Activated T-cell treated with anti-CD3 and anti-CD28 coated beads, Interleukin-2, amount 50 U/mL, for 48 hours (primary cell): Measurements from ENCODE around the gene FOXJ1.

Experiments used
- DNase-seq, 2 experiments: peaks; one replicate each; pipeline ENCODE4 v3.0.0-alpha.2; 2020

The FOXJ1 gene

DNA sequence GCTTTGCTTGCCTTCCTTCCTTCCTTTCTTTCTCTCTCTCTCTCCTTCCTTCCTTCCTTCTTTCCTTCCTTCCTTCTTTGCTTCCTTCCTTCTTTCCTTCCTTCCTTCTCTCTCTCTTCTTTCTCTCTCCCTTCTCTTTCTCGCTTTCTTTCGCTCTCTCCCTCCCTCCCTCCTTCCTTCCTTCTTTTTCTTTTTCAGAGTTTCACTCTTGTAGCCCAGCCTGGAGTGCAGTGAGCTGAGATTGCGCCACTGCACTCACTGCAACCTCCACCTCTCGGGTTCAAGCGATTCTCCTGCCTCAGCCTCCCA lies 17.9 kb downstream of the FOXJ1 start:
- no peak for DNase-seq

DNA sequence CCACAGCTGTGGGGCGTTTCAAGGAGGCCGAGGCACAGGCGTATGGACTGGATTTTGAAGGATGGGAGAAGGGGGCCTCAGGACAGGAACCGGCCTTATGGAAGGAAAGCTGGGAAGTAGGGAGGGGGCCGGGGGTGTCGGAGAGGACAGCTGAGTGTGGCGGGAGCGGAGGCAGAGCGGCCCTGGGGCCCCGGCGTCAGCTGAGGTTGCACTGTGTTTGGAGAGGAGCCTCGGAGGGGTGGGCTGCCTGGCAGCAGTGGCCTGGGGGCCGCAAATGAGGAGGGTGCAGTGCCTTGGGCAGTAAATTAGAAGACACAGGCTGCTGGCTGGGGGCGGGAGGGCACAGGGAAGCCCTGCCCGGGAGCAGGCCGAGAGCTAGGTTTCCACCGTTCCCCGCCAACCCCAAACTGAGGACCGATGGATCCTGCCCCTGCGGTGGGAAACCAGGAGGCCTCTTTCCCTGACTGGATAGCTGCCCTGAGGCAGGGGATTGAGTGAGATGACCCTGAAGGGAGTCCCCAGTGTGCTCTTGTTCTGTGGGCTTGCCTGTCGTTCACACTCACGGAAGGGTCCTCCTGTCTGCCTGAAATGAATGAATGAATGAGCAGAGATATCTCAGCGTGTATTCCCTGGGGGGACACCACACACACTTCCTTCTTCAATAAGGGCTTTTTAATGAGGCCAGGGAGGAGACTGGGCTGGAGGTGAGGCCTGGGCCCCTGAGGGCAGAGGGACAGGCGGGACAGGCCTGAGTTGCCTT lies 18.4 kb downstream of the FOXJ1 start:
- DNase-seq = no peak

DNA sequence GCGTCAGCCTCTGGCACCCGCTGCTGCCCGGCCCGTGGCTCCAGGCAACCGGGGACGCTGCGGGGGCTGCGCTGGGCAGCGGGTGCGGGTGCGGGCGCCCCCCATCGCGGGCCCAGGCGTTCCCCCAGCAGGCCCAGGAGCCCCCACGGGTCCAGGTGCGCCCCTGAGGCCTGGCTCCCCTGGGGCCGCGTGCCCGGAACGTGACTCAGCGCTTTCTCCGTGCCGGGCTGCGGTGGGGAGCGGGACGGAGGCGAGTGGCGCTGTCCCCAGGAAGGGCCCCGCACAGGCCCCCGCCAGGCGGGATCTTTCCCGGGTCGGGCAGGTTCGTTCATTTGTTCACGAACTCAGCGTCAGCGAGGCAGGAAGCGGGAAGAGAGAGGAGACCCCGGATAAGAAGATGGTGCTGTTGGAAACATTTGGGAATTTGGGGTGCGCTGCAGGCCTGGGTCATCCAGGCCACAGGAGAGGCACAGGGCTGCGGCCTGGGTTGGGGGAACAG lies 19.1 kb downstream of the FOXJ1 start:
- peak in 1 of 2 experiments; percentile 55 for DNase-seq

DNA sequence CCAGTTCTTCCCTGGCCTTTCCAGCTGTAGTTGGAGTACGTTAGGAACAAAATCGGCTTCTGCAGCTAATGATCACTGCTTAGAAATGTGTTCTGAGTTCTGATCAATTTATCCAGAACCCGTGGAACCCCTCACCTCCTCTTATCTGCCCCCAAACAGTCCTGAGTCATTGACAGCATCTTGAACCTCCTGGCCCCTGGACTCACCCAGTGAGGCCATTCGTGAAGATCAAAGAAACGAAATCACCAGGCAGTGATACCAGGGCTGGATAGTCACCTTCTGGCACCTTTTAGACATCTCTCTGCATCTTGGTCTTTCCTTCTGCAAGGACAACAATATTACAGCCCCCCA lies 20.4 kb downstream of the FOXJ1 start:
- DNase-seq = no peak

DNA sequence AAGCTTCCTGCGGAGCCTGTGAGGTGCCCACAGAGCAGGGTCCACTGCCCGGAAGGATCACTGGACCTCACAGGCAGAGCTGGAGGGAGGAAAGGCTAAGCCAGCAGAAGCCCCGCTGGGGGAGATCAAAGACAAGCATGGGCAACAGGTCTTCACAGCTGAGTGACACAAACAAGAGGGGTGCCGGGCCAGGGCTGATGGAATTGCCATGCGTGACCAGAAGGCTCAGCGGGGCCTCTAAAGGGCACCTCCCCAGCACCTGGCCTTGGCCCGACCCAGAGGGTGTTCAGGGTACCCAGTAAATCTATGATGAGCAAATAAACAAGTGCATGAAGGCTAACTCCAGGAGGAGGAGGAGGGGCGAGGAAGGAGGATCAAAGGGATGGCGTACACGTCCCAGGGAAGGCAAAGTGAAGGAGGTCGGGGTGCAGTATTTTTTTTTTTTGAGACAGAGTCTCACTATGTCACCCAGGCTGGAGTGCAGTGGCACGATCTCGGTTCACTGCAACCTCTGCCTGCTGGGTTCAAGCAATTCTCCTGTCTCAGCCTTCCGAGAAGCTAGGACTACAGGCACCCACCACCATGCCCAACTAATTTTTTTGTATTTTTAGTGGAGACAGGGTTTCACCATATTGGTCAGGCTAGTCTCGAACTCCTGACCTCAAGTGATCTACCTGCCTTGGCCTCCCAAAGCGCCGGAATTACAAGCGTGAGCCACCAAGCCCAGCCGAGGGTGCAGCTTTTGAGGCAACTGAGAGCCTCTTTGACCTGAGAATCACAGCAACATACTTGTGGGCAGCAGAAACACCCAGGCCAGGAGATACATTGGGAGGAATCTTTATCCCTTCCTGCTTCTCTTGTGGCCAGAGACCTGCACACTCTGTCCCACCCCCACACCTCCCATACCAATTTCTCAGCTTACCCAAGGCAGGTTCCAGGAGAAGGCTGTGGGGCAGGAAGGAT lies 21.4 kb downstream of the FOXJ1 start:
- DNase-seq = no peak

DNA sequence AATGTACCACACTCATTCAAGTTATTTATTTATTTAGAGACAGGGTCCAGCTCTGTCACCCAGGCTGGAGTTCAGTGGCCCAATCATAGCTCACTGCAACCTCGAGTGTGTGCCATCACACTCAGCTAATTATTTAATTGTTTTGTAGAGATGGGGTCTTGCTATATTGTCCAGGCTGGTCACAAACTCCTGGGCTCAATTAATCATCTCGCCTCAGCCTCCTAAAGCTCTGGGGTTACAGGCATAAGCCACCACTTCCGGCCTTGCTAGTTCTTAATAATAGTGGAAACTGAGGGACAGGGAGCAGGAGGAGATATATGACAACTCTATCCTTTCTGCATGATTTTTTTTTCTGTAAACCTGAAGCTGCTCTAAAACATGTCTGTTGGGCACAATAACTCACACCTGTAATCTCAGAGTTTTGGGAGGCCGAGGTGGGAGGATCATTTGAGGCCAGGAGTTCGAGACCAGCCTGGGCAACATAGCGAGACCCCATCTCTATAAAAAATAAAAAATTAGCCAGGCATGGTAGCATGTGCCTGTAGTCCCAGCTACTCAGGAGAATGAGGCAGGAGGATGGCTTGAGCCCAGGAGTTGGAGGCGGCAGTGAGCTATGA lies 25.8 kb downstream of the FOXJ1 start:
- DNase-seq = no peak

DNA sequence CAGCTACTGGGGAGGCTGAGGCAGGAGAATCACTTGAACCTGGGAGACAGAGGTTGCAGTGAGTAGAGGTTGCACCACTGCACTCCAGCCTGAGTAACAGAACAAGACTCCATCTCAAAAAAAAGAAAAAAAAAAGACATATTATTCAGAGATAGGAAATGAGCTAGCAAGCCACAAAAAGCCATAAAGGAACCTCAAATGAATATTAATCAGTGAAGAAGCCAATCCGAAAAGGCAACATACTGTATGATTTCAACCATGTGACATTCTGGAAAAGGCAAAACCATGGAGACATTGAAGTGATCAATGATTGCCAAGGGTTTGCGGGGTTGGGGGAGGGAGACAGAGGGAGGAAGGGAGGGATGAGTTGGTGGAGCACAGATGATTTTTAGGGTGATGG lies 29.1 kb downstream of the FOXJ1 start:
- DNase-seq = no peak

DNA sequence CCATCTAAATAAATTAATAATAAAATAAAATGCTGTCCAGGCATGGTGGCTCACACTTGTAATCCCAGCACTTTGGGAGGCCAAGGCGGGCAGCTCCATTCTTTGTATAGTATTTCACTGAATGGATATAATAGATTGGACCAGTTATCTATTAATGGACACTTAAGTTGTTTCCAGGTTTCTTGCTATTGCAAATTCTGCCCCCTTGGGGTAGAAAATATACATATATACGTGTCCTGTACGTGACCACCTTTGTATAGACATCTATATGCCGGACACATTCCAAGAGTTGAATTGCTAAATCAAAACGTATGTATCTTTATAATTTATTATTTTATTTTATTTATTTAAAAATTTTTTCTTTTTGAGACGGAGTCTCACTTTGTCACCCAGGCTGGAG lies 33.5 kb downstream of the FOXJ1 start:
- no peak for DNase-seq

DNA sequence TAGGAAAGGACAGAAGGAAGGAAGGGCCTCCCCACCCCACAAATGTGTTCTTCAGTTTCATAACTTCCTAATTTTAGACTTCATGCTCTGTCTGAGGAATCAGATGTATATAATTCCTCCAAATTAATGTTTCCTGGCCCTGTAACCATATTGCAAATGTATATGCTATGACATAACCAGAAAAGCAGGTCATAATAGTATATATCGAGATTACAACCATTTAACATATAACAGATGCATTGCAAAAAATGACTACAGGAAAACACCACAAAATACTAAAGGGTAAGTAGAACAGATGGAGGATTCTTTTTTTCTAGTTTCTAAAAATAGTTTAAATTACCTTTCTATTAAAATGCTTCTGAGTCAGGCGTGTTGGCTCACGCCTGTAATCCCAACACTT lies 34.3 kb downstream of the FOXJ1 start:
- no peak for DNase-seq

DNA sequence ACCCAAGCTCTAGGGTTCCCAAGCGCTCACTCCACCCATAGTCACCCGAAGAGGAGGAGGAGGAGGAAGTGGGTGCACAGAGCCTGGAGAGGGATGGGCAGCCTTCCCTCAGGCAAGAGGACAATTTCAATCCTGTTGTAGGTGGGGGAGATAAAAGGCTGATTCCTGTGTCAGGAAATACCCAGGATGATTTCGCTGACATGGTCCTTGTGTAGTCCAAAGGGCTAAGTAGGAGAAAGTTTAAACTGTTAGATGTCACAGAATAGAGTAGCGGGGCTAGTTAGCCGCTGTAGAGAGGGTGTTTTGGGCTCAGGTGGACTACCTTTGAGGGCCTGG lies 36.2 kb downstream of the FOXJ1 start:
- DNase-seq = no peak

DNA sequence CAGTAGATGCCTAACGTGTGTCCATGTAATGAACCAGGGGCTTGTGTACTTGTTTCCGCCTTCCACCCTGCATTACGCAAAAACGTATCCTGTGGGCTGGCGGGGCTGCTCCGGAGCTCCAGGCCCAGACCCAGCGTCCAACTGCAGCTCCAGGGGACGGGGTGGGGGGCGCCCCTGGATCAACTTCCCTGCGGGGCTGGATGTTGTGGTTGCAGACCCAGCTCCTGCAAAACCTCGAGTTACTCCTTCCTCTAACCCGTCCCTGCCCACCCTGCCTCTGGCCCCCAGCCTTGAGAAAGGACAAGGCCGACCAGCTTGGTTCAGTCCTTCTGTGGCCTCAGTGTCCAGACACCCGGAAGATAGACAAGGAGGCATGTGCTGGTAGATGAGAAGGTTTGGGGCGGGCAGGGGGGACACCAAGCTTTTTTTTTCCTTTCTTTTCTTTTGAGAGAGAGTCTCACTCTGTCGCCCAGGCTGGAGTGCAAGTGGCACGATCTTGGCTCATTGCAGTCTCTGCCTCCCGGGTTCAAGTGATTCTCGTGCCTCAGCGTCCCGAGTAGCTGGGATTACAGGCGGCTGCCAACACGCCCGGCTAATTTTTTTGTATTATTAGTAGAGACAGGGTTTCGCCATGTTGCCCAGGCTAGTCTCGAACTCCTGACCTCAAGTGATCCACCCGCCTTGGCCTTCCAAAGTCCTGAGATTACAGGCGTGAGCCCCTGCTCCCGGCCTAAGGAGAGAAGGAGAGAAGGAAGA lies 36.7 kb downstream of the FOXJ1 start:
- DNase-seq = no peak

DNA sequence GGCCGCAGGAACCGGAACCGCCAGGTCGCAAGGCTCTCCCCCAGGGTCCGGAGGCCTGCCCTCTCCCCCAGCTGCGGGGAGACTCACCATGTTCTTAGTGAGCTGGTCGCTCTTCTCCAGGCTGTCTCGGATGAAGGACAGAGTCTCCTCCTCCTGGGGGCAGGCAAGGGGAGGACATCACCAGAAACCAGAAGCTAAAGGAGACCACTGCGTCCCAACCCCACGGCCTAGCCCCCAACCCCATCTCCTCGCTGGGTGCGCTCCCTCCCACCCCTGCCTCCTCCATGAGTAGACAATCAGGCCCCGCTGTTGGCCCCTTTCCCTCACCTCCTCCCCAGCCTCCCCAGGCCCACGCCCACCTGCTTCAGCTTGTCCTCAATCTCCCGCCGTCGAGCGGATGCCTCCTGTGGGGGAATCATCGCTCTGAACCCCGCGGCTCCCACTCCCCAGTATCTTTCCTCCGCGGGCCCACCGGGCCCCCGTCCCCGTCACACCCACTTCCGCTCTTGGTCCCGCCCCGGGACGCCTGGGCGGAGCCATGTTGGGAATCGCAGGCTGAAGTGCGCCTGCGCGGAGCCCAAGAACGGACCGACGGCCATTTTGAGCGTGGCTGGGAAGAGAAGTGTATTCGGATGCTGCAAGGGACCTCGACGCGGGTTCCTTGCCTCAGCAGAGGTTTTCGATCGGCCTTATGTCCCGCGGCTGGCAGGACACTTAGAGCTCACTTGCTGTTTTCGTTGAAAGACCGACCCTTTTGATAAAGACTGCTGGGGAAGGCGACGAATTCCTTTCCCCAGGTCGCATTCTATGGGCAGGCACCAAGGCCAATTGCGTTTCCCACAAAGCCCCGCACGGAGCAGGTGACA lies 37.5 kb downstream of the FOXJ1 start, which contains the start of gene EXOC7:
EXOC7 (minus strand) TSS at position 514 of the 866 bp plus-strand sequence; CDS start at position 419, 95 bp downstream.
- DNase-seq = peak; percentile 97 to 99

DNA sequence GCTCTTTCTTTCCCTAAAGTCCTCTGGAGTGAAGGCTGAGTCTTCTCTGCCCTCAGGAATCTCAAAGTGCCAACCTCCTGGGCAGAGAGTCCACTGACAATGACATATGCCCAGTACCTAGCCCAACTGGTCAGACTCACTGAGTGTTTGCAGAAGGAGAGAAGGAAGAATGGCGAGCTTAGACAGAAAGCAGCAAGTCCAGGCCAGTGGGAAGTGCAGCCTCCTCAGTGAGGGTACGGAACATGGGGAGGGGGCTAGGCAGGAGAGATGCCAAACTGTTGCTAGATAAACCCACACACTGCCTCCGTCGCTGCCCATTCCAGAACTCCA lies 38.1 kb downstream of the FOXJ1 start:
- DNase-seq = no peak

DNA sequence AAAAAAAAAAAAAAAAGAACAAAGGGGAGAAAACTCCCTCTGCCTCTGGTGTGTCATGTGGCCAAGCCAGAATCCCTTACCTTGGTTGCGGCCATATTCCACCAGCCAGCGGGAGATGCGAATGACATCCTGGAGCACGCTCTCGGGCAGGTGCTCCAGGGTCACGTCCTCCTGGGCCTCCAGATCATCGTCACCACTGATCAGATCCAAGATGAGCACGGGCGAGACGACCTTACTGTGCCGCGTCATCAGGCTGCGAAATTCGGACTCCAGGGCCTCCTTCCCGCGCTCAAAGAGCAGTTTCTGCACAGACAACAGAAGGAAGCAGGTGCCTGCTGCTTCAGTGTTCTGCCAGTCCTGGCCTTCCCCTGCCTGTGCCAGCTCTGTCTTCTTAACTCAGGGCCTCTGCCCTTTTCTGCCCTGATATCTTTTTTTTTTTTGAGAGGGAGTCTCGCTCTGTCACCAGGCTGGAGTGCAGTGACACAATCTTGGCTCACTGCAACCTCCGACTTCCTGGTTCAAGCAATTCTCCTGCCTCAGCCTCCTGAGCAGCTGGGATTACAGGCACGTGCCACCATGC lies 43.2 kb downstream of the FOXJ1 start:
- DNase-seq = no peak

DNA sequence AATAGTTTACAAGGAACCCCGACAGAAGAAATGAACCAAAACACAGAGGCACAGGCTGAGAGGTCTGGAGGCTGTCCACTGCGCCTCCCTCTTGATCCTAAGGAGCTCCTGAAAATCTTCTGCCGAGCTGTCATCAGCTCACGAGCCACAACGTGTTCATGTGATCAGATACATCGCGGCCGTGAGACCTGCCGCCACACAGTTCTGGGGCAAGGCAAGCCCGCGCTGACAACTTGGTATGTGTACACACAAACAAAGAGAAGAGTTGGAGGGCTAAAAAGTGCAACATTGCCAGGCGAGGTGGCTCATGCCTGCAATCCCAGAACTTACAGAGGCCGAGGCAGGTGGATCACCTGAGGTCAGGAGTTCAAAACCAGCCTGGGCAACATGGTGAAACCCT lies 45.1 kb downstream of the FOXJ1 start:
- no peak for DNase-seq

DNA sequence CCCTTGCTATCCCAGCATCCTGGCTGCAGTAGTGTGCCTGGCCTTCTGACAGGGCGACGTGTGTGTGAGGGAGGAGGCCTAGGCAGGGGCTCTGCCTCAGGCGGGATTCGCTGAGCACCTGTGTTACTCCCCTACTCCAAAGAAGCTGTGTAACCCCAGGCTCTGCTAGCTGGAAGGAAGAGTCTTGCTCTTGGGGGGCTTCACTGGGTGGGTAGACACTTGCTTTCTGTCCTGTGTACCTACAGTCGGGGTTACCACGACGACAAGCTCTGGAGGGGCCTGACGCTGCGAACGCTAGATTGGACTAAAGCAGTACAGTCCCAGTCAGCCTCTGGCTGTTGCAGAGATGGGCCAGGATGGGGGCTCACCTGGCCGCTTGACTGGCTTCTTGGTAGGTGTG lies 47.0 kb downstream of the FOXJ1 start:
- no peak for DNase-seq

DNA sequence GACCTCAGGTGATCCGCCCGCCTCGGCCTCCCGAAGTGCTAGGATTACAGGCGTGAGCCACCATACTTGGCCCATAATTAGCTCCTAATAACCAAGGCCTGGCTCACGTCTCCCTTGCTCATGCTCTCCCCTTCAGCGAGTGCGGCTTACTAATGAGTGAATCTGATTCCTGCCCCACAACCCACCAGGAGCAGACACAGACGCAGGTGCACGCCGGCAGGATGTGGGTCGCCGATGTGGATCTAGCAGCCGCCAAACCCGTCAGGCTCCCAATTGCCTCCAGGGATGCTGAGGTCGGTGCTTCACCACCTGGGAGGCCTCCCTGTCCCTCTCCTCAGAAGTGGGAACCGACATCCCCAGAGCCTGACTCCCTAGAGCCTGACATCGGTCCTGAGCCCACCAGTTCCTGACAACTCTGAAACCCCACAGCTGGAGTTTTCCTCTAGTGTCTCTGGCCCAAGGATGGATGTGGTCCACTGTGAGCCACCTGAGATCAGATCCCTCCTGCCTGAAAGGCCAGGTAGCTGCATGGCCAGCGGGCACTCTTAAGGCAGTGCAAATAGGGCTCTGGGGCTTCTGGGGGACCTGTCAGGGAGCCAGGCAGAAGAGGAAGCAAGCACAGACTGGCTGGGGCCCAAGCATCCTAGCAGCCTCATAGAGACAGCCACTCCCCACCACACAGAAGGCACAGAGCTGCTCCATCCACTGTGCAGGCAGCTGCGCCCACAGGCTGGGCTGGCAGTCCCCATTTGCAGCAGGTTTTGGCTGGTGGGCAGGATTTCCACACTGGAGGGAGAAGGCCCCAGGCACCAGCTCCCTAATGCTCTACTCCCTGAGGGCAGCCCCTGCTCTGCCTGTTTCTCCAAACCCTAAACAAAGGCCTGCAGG lies 48.3 kb downstream of the FOXJ1 start:
- DNase-seq = no peak

DNA sequence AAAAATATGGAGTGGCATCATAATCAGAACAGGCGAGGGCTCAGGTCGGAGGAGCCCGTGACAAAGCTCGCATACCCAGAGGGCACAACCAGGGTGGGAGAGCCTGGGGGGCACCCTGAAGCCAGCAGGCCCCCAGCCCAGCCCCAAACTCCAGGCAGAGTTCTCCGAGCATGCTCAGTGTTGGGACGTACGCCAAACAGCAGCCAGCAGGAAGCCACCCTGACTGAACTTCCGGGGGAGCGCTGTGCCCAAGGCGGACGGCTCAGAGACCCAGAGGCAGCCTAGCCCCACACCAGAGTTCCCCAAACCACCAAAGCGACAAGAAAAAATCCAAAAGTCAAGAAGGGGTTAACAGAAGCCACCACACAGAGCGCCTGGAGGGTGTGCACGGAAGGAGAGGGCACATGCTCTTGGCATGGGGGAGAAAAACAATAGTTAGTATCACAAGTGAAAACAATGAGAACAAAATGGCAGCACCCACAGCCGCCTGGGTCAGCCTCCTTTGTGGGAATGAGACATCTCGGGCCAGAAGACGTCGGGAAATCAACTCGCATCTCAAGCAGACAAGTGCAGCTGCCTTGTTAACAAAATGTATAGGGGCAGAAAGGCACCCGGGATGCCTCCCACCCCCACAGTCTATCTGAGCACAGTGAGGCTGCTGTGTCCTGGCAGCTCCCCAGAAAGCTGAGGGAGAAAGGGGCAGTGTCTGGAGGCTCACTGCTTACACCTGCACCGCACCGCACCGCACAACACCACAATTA lies 49.3 kb downstream of the FOXJ1 start:
- DNase-seq = no peak

DNA sequence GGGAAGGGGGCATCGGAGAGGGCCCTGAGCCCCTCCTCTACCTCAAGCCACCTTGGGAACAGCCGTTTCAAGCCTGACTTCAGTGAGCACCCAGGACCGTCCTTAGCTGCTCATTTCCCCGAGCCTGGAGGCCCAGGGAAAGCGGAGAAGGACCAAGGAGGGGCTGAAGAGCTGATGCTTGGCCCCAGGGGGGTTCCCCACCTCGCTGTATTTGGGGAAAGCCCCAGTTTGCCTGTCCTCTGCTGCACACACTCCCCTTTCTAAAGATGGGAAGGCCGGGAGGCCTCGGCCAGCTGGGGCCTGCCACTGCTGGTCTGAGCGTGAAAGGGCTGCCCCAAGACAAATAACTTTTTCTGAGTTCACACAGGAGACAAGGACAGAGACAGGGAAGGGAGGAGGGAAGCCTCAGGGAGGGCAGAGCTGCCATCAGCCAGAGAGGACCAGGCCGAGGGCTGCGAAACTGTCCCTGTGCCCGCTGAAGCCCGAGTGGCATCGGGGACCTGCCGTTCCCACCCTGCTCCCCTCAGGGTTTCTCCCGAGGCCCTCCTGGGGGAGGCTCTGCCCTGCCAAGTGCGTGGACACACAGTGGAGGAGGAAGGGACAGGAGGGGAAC lies 50.4 kb downstream of the FOXJ1 start:
- DNase-seq = no peak
